Measurements from ENCODE around the gene TEAD4.

Gene TEAD4

DNA sequence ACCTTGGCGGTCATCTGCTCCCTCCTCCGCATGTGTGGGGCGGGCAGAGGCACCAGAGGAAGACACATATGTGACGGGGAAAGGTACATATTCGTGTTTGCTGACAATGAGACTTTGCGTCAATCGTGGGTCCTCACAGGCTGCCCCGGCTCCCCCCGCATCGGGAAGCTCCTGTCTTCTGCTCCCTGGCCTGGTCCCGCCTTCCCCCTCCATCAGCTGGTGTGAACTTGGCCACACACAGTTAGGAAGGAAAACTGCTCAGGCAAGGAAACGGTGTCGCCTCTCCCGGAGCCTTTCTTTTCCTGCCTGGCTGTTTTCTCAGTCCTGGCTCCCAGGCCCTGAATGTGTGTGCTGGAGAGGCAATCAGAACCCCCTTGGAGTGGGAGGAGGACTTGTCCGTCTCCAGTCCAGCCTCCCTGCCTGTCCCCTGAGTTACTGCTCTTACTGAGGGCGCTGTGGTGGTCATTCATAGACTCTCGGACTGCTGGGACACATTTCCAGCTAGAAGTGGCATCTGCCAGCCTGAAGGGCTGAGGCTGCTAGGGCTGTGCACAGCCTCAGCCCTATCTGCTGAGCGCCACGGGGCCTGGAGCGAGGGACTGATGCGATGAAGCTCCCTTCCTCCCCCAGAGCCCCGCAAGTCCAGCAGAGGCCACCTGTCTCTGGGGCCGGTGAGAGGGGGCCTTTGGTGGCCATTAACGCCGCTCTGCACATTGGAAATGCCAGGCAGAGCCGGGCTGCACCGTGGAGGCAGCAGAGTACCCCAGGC lies 73.8 kb downstream of the TEAD4 start:
- no peak for DNase-seq (ENCODE audit: low spot score)

- DNase-seq (ENCODE audit: low spot score) = no peak
Observed at GRCh38 chr12:3033539-3033867, 74.3 kb downstream of the TEAD4 start.

GRCh38 chr12:3034067-3034750 lies 75.0 kb downstream of the TEAD4 start:
- peak; percentile 7 for DNase-seq (ENCODE audit: low spot score)

DNA sequence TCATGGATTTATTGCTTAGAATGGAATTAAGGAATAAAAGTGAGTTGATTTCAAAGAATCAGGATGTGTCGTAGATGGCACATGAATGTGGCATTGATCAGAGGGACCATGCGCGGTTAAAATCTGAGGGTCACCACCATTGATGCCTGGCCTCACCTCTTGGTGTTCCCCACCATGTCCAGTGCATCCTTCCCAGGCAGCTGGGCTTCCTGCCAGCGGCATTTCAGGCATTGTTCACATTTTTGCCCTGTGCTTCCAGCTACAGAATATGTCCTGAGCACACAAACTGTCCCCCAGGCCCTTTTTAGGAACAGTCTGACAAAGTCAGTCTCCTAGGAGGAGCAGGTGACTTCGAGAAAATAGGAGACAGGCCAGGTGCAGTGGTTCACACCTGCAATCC lies 76.0 kb downstream of the TEAD4 start:
- DNase-seq (ENCODE audit: low spot score) = no peak

DNA sequence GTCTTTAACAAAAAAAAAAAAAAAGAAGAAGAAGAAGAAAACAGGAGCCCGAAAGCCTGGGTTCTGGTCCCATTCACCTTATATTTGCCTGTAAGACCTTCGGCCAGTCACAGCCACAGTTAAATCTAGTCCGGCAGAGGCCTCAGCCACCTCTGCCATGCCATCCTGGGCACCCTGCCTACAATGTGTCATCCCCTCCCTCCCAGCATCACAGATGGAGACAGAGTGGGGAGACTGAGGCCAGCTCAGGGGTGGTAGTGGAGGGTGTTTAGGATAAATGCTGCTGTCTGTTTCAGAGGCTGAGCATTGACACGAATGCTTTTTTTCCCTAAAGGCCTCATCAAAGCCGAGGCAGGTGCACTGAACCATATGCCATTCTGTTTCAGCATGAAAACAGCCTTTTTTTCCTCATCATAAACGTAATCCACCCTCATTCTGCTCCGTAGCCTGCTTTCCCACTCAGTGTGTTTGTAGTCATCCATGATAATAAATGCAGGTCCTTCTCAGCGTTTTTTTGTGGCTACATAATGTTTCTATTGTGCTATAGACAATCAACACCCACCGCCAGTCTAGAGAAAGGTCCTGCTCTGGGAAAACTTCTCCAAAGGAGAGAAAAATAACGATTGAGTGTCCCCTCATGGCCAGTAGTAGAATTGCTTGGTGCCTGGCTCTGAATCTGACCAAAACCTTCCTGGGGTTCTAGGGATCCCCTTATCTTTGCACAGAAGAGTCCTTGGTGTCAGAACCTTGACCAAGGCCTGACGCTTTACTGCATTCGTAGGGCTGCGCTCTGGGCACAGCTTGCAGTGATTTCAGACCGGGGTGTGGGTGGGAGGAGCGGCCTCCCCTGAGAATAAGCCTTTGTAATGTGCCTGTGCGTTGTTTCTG lies 76.9 kb downstream of the TEAD4 start:
- DNase-seq (ENCODE audit: low spot score) = no peak

- no peak for DNase-seq (ENCODE audit: low spot score)
Observed at GRCh38 chr12:3036901-3037600, 77.9 kb downstream of the TEAD4 start.

GRCh38 chr12:3038166-3038565 lies 79.0 kb downstream of the TEAD4 start:
- DNase-seq (ENCODE audit: low spot score) = no peak

DNA sequence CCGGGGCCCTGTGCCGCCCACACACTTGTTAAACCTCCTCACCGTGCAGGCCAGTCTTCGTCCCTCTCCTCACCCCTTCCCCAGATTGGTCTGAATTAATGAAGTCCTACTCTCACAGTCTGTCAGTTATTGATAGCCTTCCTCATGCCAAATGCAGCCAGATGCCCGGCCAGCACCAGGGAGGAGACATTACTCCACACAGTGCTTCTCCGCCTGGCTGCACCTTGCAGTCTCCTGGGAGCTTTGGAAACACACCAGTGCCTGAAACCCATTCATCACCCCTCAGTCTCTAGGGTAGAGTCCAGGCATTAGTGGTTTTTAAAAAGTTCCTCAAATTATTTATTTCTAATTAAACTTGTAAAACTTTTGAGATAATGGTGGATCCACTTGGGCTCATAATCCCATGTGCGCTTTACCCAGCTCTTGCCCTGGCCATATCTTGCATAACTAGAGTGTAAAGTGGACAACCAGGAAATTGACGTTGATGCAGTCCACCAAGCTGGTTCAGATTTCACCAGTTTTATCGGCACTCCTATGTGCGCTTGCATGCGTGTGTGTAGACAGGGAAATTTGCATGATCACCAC lies 79.8 kb downstream of the TEAD4 start:
- DNase-seq (ENCODE audit: low spot score) = no peak

DNA sequence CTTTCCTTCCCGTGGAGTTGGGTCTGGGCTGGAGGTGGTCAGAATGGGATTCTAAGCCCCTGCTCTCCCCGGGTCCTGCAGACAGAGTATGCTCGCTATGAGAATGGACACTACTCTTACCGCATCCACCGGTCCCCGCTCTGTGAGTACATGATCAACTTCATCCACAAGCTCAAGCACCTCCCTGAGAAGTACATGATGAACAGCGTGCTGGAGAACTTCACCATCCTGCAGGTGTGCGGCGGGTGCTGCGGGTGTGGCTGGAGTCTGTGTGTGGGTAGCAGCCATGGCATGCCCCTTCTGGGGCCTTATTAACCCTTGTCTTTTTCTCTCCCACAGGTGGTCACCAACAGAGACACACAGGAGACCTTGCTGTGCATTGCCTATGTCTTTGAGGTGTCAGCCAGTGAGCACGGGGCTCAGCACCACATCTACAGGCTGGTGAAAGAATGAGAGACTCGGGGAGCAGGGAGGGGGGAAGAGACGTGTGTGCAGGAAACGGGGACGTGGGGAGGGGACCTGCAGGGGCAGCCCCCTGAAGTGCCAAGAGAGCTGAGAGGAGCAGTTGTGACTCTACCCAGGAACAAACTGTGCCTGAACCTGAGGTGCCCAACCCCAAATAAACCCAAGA lies 80.9 kb downstream of the TEAD4 start:
- no peak for DNase-seq (ENCODE audit: low spot score)

- no peak for DNase-seq (ENCODE audit: low spot score)
Observed at GRCh38 chr12:3040663-3041544, 81.7 kb downstream of the TEAD4 start.

- peak; percentile 33 for DNase-seq (ENCODE audit: low spot score)
Observed at GRCh38 chr12:3041558-3042164, 82.5 kb downstream of the TEAD4 start.

- no peak for DNase-seq (ENCODE audit: low spot score)
Observed at GRCh38 chr12:3042394-3042793, 83.2 kb downstream of the TEAD4 start.

GRCh38 chr12:3042826-3043225 lies 83.6 kb downstream of the TEAD4 start:
- no peak for DNase-seq (ENCODE audit: low spot score)

GRCh38 chr12:3043406-3043805 lies 84.2 kb downstream of the TEAD4 start:
- DNase-seq (ENCODE audit: low spot score) = no peak

GRCh38 chr12:3044141-3044630 lies 85.0 kb downstream of the TEAD4 start:
- no peak for DNase-seq (ENCODE audit: low spot score)

DNA sequence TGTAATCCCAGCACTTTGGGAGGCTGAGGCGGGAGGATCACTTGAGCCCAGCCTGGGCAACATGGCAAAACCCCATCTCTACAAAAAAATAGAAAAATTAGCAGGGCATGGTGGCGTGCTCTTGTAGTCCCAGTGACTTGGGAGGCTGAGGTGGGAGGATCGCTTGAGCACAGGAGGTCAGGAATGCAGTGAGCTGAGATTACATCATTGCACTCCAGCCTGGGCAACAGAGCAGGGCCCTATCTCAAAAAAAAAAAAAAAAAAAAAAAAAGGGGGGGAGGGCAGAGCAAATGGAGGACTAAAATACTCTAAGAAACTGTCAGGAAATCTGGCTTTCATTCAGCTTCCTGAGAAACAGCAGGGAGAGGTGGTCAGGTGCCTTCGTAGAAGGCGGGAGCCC lies 86.3 kb downstream of the TEAD4 start:
- no peak for DNase-seq (ENCODE audit: low spot score)

- DNase-seq (ENCODE audit: low spot score) = no peak
Observed at GRCh38 chr12:3045989-3046388, 86.8 kb downstream of the TEAD4 start.

GRCh38 chr12:3046441-3047200 lies 87.4 kb downstream of the TEAD4 start:
- DNase-seq (ENCODE audit: low spot score) = no peak

DNA sequence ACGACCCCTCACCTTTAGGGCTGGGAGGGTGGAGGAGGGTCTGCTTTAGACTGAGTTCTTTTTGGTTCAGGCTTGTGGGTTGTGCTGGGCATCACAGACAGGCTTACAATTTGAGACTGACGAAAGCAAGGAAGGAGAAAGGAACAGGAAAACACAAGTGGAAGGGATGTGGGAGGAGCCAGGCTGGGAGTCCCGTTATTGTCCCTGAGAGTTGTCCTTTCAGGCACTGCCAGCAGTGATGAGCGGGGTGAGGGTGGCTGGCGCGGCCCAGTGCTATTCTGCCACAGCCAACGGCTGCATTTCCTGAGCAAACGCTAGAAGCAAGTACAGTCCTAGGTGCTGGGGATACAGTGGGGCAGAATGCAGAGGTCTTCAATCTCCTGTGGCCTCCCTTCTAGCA lies 88.8 kb downstream of the TEAD4 start:
- DNase-seq (ENCODE audit: low spot score) = no peak

All from CD4-positive, alpha-beta T cell treated with Interleukin-15 for 4 hours (primary cell).